ENCODE data around the gene S100A1. TPM values are rescaled to one million over a fixed set of nuclear protein-coding genes. Genes with fewer than 3 reads are reported as not detected.

The S100A1 gene
- total and polyA plus RNA-seq, 8 donors: 5.7 to 64.8 (median 45.5) TPM; not detected in 5

DNA sequence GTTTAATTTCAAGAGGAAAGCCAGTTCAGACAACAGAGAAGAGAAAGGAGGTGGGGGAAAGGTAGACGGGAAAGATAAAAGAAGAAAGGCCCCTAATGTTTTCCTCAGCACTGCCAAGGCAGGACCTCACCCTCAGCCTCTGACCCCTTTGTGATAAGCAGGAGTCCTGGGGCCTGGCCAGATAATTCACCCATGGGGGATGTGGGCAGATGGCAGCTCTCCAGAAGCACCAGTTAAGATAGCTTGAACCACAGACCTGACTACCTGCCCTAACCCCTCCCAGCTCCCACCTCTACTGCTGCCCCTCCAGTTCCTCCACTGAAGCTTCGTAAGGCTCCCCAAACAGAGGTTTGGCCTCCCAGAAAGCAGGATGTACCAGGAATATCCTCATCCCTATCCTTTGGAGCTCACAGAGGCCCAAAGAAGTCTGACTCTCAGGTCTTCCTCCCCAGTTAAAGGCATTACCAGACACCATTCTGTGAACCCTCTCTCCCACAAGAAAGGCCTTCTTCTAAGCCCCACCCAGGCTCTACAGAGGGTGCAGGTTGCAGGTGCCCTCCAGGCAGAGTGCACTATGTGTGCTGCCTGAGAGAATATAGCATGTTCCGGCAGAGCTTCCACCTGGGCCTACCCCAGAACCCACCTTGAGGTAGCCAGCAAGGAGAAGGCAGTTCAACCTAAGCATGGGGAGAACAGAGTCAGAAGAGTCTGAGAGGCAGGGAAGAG lies 21.1 kb downstream of the S100A1 start:
- Histone ChIP-seq H3K27ac (peak overlapping the region; percentile 52 to 84 (median 70)), H3K4me3 (no peak overlapping the region), H3K36me3 (peaks cover 19 to 33% (median 29%) of the 10 kb centered on the region in 4 donors), H3K9me3 (no peaks in the 10 kb centered on the region), H3K27me3 (no peaks in the 10 kb centered on the region), H3K4me1 (peaks cover 15 to 57% (median 44%) of the 10 kb centered on the region in 4 donors)
- 17 to 43% (median 21%) methylated on average over 3 of the region's 3 CpGs for WGBS, 5 donors
- no peak for TF ChIP-seq POLR2A (IDR thresholded peaks at IDR 0.05)
- TF ChIP-seq POLR2AphosphoS5 (IDR thresholded peaks at IDR 0.05): peak in 1 of 3 donors; percentile 7
- DNase-seq: peak in 1 of 2 donors; percentile 87
- intact Hi-C loops (cut with DNase I; ENCODE audit: low total_unique reads): no loop called here

DNA sequence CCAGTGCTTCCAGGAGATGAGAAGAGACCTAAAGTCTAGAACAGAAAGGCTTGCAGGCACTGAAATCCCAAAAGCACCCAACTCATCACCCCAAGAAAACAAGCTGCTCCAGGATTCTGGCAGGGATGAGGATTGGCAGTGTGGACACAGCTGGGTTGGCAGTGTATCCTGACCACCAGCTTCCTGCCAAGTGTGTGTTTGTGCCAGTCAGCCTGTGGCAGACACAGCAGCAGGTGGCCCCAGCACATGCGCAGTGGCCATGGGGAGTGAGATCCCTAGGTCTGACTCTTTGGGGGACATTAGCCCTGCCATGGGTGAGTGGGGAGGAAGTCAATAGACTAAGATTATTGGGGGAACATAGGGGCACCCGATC lies 21.6 kb downstream of the S100A1 start:
- H3K36me3 ChIP-seq: peaks cover 17 to 27% (median 24%) of the 10 kb centered on the region in 4 donors
- H3K4me3 ChIP-seq: no peak overlapping the region
- H3K27ac ChIP-seq: peak overlapping the region; percentile 52 to 84 (median 70)
- H3K9me3 ChIP-seq: no peaks in the 10 kb centered on the region
- peak in 1 of 2 donors; percentile 93 for DNase-seq
- no peaks in the 10 kb centered on the region for H3K27me3 ChIP-seq
- H3K4me1 ChIP-seq: peaks cover 15 to 55% (median 43%) of the 10 kb centered on the region in 4 donors
- 18 to 65% (median 50%) methylated on average over 1 to 2 of the region's 2 CpGs for WGBS, 5 donors
- intact Hi-C loops (cut with DNase I; ENCODE audit: low total_unique reads): no loop called here
- TF ChIP-seq POLR2AphosphoS5 (IDR thresholded peaks at IDR 0.05): peak; percentile 31 to 88 (median 55)
- TF ChIP-seq EP300 (IDR thresholded peaks at IDR 0.05): no peak

DNA sequence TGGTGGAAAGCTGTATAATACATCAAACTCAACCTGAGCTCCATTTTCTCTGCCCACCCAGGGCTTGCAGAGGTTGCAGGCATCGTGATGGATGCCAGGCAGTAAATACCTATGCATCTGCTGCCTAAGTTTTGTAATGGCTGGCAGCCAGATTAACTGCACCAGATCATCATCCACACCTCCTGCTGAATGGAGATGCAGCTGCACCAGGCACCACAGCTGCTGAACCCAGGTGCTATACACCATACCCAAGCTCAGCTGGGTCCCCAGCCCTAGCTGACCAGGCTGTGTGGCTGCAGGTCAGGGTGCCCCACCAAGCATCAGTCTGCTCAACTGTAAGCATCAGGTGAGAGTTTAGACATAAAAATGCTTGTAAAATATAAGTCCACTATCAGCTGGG lies 23.5 kb downstream of the S100A1 start:
- TF ChIP-seq EP300 (IDR thresholded peaks at IDR 0.05): no peak
- no peak for TF ChIP-seq POLR2A (IDR thresholded peaks at IDR 0.05)
- TF ChIP-seq, protein P1, sequence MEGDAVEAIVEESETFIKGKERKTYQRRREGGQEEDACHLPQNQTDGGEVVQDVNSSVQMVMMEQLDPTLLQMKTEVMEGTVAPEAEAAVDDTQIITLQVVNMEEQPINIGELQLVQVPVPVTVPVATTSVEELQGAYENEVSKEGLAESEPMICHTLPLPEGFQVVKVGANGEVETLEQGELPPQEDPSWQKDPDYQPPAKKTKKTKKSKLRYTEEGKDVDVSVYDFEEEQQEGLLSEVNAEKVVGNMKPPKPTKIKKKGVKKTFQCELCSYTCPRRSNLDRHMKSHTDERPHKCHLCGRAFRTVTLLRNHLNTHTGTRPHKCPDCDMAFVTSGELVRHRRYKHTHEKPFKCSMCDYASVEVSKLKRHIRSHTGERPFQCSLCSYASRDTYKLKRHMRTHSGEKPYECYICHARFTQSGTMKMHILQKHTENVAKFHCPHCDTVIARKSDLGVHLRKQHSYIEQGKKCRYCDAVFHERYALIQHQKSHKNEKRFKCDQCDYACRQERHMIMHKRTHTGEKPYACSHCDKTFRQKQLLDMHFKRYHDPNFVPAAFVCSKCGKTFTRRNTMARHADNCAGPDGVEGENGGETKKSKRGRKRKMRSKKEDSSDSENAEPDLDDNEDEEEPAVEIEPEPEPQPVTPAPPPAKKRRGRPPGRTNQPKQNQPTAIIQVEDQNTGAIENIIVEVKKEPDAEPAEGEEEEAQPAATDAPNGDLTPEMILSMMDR (IDR thresholded peaks at IDR 0.05): no peak
- no peak for TF ChIP-seq POLR2AphosphoS5 (IDR thresholded peaks at IDR 0.05)
- intact Hi-C loops (cut with DNase I; ENCODE audit: low total_unique reads): no loop called here
- peaks cover 0 to 8% (median 4%) of the 10 kb centered on the region in 4 donors for H3K36me3 ChIP-seq
- WGBS, 5 donors: 71 to 86% (median 81%) methylated on average over 1 of the region's 1 CpG
- no peak for DNase-seq
- no peaks in the 10 kb centered on the region for H3K9me3 ChIP-seq
- no peaks in the 10 kb centered on the region for H3K27me3 ChIP-seq
- peaks cover 15 to 47% (median 39%) of the 10 kb centered on the region in 4 donors for H3K4me1 ChIP-seq
- no peak overlapping the region for H3K4me3 ChIP-seq
- H3K27ac ChIP-seq: no peak overlapping the region

DNA sequence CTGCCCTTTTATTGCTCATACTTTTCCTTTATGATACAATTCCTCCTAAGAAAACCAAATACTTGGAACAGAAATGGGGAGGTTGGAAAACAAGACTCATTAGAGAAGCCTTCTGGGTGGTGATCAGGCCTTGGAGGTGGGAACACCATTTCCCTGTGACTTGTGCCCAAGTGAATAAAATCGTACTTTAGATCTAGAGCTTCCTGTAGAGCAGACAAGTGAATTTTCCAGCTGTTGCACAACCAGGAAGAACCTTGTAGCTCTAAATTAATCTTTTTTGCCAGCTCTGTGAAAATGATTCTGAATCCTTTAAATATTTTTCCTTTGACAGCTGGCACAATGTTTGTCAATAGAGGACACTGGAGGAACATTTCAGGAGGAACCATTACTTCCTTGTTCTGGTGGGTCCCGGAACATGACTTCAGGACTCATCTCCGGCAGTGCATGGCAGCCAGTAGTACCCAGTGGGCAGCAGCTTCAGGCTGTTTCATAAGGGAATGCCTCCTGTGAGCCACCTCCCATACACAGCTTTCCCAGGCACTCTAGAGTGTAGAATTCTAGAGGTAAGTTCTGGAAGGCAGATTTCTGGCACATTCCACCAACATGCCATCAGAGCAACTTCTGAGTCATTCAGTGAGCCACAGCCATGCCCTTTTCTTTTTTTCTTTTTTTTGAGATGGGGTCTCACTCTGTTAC lies 24.7 kb downstream of the S100A1 start:
- WGBS, 5 donors: 39 to 68% (median 60%) methylated on average over 3 of the region's 3 CpGs
- intact Hi-C loops (cut with DNase I; ENCODE audit: low total_unique reads): no loop called here
- no peak for DNase-seq
- Histone ChIP-seq H3K9me3 (no peaks in the 10 kb centered on the region), H3K27ac (peak overlapping the region; percentile 23 to 76 (median 35)), H3K4me3 (no peak overlapping the region), H3K4me1 (peaks cover 15 to 38% (median 32%) of the 10 kb centered on the region in 4 donors), H3K27me3 (no peaks in the 10 kb centered on the region), H3K36me3 (no peaks in the 10 kb centered on the region)
- TF ChIP-seq POLR2AphosphoS5 (IDR thresholded peaks at IDR 0.05) (no peak), EP300 (IDR thresholded peaks at IDR 0.05) (no peak)

DNA sequence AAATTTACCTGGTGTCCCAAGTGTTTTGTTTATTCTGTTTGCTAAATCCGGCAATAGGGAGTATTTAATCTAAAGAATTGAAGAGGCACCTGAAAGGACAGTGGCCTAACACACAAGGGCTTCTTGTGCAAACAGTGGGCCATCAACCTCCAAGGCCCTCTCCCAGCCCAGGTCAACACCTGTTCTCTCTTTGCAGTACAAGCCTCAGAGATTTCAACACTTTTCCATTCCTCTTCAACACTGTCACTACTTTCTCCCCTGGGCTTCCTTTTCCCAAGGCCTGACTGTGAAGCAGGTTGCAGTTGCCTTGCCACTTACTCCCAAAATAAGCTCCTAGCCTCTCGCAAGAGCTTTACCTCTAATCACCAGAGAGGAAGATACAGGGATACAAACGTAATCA lies 27.1 kb downstream of the S100A1 start:
- Histone ChIP-seq H3K27me3 (no peaks in the 10 kb centered on the region), H3K36me3 (peaks cover 0 to 4% (median 0%) of the 10 kb centered on the region in 4 donors), H3K4me3 (no peak overlapping the region), H3K4me1 (peaks cover 5 to 35% (median 24%) of the 10 kb centered on the region in 4 donors), H3K27ac (peak overlapping the region in 1 of 5 donors; percentile 5), H3K9me3 (no peaks in the 10 kb centered on the region)
- TF ChIP-seq EP300 (IDR thresholded peaks at IDR 0.05) (no peak), POLR2A (IDR thresholded peaks at IDR 0.05) (no peak), POLR2AphosphoS5 (IDR thresholded peaks at IDR 0.05) (no peak)
- TF ChIP-seq, protein P1 (IDR thresholded peaks at IDR 0.05): no peak
- intact Hi-C loops (cut with DNase I; ENCODE audit: low total_unique reads): no loop called here
- DNase-seq: no peak
- WGBS, 5 donors: 61 to 78% (median 67%) methylated on average over 3 of the region's 3 CpGs
